ENCODE results near the gene HIP1R.

- TF ChIP-seq POLR2AphosphoS5 (IDR thresholded peaks at IDR 0.05) (no peak), CTCF (IDR thresholded peaks at IDR 0.05) (no peak), POLR2A (IDR thresholded peaks at IDR 0.05) (no peak), EP300 (IDR thresholded peaks at IDR 0.05) (no peak)
These were observed 24.2 kb downstream of the HIP1R start for GRCh38 chr12:122859303-122860039.

All from suprapubic skin (tissue), 4 donors.